ENCODE data around the gene GPR83.

- TF ChIP-seq CTCF (IDR thresholded peaks at IDR 0.05; ENCODE audit: low read depth, low read length, poor library complexity, severe bottlenecking) (no peak), EZH2phosphoT487 (IDR thresholded peaks at IDR 0.05; ENCODE audit: borderline replicate concordance, low read length) (no peak)
Measured at GRCh38 chr11:94400050-94400449, 1.2 kb downstream of the GPR83 start.

All from DOHH2 (cell line).